ENCODE results near the gene DNAJB8.

DNAJB8 gene

GRCh38 chr3:128463771-128464170 lies 2.9 kb downstream of the DNAJB8 start:
- DNase-seq: no peak

- DNase-seq: no peak
Observed at GRCh38 chr3:128463354-128463753, 3.3 kb downstream of the DNAJB8 start.

GRCh38 chr3:128462931-128463330 lies 3.8 kb downstream of the DNAJB8 start:
- DNase-seq: no peak

- DNase-seq: no peak
Observed at GRCh38 chr3:128462341-128462910, 4.3 kb downstream of the DNAJB8 start.

- DNase-seq: no peak
Observed at GRCh38 chr3:128461731-128462130, 5.0 kb downstream of the DNAJB8 start.

GRCh38 chr3:128459461-128459820 lies 7.2 kb downstream of the DNAJB8 start:
- no peak for DNase-seq

- DNase-seq: no peak
Observed at GRCh38 chr3:128458746-128459460, 7.8 kb downstream of the DNAJB8 start.

GRCh38 chr3:128457937-128458336 lies 8.8 kb downstream of the DNAJB8 start:
- DNase-seq: no peak

- peak; percentile 69 for DNase-seq
Observed at GRCh38 chr3:128456776-128457715, 9.6 kb downstream of the DNAJB8 start.

- DNase-seq: peak; percentile 49
Observed at GRCh38 chr3:128455786-128456748, 10.6 kb downstream of the DNAJB8 start.

- DNase-seq: no peak
Observed at GRCh38 chr3:128455116-128455515, 11.6 kb downstream of the DNAJB8 start.

GRCh38 chr3:128454310-128454618 lies 12.4 kb downstream of the DNAJB8 start:
- no peak for DNase-seq

GRCh38 chr3:128453501-128454309 lies 13.0 kb downstream of the DNAJB8 start:
- no peak for DNase-seq

GRCh38 chr3:128452678-128453275 lies 13.9 kb downstream of the DNAJB8 start:
- DNase-seq: no peak

- DNase-seq: no peak
Observed at GRCh38 chr3:128452120-128452519, 14.6 kb downstream of the DNAJB8 start.

GRCh38 chr3:128449111-128449638 lies 17.5 kb downstream of the DNAJB8 start:
- no peak for DNase-seq

- peak; percentile 12 for DNase-seq
Observed at GRCh38 chr3:128448491-128448890, 18.2 kb downstream of the DNAJB8 start.

GRCh38 chr3:128447561-128448013 lies 19.1 kb downstream of the DNAJB8 start:
- no peak for DNase-seq

- no peak for DNase-seq
Observed at GRCh38 chr3:128446821-128447220, 19.9 kb downstream of the DNAJB8 start.

- DNase-seq: no peak
Observed at GRCh38 chr3:128445357-128445756, 21.3 kb downstream of the DNAJB8 start.

- DNase-seq: no peak
Observed at GRCh38 chr3:128443771-128444170, 22.9 kb downstream of the DNAJB8 start.

Measured in NCI-H69 (cell line).